DMS153 (cell line): ENCODE data around the gene POFUT1.

Experiments
- DNase-seq: peaks from one replicate; lab custom pipeline; 2025; lab: John Stamatoyannopoulos, UW

Gene POFUT1

DNA sequence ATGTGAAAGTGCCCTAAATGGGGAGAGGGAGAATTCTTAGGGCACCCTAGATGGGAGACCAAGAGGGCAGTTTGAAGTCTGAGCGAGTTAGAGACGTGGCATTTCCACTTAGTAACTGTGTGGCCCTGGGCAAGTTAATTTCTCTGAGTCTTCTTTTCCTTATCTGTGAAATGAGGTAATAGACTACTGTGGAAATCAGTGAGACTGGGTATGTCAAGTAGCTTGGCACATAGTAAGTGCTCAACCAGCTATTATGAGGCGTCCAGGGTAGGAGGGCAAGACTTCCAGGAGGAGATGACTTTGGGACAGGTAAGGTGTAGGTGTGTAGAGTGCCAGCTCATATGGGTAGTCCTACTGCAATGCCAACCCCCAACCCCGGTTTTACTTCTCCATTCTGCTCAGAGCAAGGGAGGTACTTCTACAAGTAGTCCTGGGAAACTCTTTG lies 70.5 kb downstream of the POFUT1 start:
- no peak for DNase-seq

DNA sequence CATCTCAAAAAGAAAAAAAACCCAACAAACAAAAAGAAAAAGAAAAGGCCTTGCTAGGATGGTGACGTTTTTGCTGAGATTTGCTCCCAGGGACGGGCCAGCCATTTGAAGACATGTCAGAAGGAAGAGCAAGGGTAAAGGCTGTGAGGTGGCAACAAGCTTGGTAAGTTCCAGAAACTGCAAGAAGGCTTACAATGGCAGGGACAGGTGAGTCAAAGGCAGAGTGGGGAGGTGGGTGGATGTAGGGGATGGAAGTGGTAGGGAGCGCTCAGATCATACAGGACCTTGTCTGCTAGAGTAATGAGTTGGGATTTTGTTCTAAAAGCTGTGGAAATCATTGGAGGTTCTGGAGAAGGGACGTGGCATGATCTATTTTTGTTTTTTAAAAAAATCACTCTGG lies 74.0 kb downstream of the POFUT1 start:
- DNase-seq = no peak

DNA sequence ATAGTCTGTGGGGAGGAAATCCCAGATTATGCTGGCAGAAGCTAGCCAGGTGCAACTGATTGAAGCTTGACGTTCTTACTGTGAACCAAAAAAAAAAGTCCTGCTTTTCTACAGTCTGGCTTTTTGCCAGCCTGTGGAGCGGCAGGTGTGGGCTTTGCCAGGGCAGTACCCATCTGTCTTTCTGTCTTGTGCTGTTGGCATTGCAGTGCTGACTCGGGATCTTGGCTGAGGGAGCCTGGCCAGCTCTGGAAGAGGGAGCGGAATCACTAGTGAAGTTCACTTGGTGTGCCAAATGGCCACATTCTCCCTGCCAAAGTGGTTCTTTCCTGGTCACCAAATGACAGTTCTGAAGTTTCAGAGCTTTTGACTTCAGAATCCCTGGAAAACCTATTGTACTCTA lies 74.8 kb downstream of the POFUT1 start:
- peak; percentile 78 for DNase-seq

- DNase-seq = no peak
Measured at GRCh38 chr20:32285082-32285620, 77.5 kb downstream of the POFUT1 start.

- DNase-seq = no peak
Measured at GRCh38 chr20:32285621-32286371, 78.1 kb downstream of the POFUT1 start.

DNA sequence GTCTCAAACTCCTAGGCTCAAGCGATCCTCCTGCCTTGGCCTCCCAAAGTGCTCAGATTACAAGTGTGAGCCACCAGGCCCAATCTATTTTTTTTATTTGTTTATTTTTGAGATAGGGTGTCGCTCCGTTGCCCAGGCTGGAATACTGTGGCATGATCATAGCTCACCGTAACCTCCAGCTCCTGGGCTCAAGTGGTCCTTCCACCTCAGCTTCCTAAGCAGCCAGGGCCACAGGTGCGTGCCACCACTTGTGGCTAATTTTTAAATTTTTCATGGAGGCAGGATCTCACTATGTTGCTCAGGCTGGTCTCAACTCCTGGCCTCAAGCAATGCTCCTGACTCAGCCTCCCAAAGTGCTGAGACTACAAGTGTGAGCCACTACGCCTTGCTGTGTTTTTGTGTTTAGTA lies 79.6 kb downstream of the POFUT1 start:
- no peak for DNase-seq
